ENCODE results near the gene BTAF1. TPM values are rescaled to one million over a fixed set of nuclear protein-coding genes. Genes with fewer than 3 reads are reported as not detected.
"Not testable (repeated sequence)": the region's sequence is repeated elsewhere in the genome, so short reads cannot be mapped to it uniquely, and the experiment has no call there.

BTAF1 gene
- total RNA-seq, 1 experiment from 2014 or later, result 49.6 TPM

DNA sequence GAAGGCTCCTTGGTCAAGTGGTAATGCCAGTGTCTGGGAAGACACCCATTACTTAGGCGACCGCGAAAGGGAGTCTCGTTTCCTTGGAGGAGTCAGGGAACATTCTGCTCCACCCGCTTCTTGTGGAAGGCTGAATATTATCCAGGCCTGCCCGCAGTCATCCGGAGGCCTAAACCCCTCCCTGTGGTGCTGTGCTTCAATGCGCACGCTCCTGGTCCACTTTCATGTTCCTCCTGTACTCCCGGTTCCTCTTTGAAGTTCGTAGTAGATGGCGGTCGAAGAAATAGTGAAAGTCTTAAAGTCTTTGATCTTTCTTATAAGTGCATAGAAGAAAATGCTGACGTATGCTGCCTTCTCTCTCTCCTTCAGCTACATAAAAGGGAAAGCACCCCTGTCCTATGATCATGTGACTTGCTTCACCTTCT is 29.3 kb upstream of the BTAF1 start:
- DNase-seq (ENCODE audit: low spot score); H3K27me3 Mint-ChIP-seq (ENCODE audit: low read depth); POLR2A ChIA-PET; ATAC-seq; H3K4me3 Mint-ChIP-seq; H3K27ac Mint-ChIP-seq; H3K36me3 Mint-ChIP-seq; CTCF ChIA-PET: not testable (repeated sequence)
- Mint-ChIP-seq H3K4me1 (peaks cover 15% of the 10 kb centered on the region), H3K9me3 (peaks cover 14% of the 10 kb centered on the region)

GRCh38 chr10:91896212-91896756 is 27.3 kb upstream of the BTAF1 start:
- Mint-ChIP-seq H3K27me3 (ENCODE audit: low read depth) (no peaks in the 10 kb centered on the region), H3K4me3 (no peak overlapping the region), H3K27ac (no peak overlapping the region), H3K36me3 (peaks cover 8% of the 10 kb centered on the region), H3K4me1 (peaks cover 7% of the 10 kb centered on the region), H3K9me3 (peaks cover 24% of the 10 kb centered on the region)
- ChIA-PET CTCF (no interaction called here), POLR2A (no interaction called here)
- TF ChIP-seq JAZF1 (CRISPR knock-in tag; IDR thresholded peaks at IDR 0.05), result no peak
- TF ChIP-seq JUN (CRISPR knock-in tag; IDR thresholded peaks at IDR 0.05), result no peak
- no peak for TF ChIP-seq ERG (CRISPR knock-in tag; IDR thresholded peaks at IDR 0.05)
- TF ChIP-seq SMAD3 (CRISPR knock-in tag; IDR thresholded peaks at IDR 0.05; ENCODE audit: borderline replicate concordance), result no peak
- TF ChIP-seq TEAD4 (CRISPR knock-in tag; IDR thresholded peaks at IDR 0.05), result no peak
- TF ChIP-seq, protein P1, sequence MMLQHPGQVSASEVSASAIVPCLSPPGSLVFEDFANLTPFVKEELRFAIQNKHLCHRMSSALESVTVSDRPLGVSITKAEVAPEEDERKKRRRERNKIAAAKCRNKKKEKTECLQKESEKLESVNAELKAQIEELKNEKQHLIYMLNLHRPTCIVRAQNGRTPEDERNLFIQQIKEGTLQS (CRISPR knock-in tag; conservative IDR thresholded peaks at IDR 0.05), result no peak
- TF ChIP-seq CBFB (CRISPR knock-in tag; IDR thresholded peaks at IDR 0.05; ENCODE audit: low read depth), result no peak
- no peak for TF ChIP-seq NR1H2 (CRISPR knock-in tag; IDR thresholded peaks at IDR 0.05)
- TF ChIP-seq ATF1 (CRISPR knock-in tag; IDR thresholded peaks at IDR 0.05), result no peak
- TF ChIP-seq, protein P2, sequence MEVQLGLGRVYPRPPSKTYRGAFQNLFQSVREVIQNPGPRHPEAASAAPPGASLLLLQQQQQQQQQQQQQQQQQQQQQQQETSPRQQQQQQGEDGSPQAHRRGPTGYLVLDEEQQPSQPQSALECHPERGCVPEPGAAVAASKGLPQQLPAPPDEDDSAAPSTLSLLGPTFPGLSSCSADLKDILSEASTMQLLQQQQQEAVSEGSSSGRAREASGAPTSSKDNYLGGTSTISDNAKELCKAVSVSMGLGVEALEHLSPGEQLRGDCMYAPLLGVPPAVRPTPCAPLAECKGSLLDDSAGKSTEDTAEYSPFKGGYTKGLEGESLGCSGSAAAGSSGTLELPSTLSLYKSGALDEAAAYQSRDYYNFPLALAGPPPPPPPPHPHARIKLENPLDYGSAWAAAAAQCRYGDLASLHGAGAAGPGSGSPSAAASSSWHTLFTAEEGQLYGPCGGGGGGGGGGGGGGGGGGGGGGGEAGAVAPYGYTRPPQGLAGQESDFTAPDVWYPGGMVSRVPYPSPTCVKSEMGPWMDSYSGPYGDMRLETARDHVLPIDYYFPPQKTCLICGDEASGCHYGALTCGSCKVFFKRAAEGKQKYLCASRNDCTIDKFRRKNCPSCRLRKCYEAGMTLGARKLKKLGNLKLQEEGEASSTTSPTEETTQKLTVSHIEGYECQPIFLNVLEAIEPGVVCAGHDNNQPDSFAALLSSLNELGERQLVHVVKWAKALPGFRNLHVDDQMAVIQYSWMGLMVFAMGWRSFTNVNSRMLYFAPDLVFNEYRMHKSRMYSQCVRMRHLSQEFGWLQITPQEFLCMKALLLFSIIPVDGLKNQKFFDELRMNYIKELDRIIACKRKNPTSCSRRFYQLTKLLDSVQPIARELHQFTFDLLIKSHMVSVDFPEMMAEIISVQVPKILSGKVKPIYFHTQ (CRISPR knock-in tag; IDR thresholded peaks at IDR 0.05), result no peak
- TF ChIP-seq IRF2 (CRISPR knock-in tag; IDR thresholded peaks at IDR 0.05; ENCODE audit: borderline replicate concordance, low read depth), result no peak
- no peak for TF ChIP-seq TCF7 (CRISPR knock-in tag; IDR thresholded peaks at IDR 0.05; ENCODE audit: low read depth)
- TF ChIP-seq KAT7 (CRISPR knock-in tag; IDR thresholded peaks at IDR 0.05; ENCODE audit: borderline replicate concordance), result no peak
- no peak for TF ChIP-seq NFATC4 (CRISPR knock-in tag; IDR thresholded peaks at IDR 0.05)
- TF ChIP-seq, protein P3, sequence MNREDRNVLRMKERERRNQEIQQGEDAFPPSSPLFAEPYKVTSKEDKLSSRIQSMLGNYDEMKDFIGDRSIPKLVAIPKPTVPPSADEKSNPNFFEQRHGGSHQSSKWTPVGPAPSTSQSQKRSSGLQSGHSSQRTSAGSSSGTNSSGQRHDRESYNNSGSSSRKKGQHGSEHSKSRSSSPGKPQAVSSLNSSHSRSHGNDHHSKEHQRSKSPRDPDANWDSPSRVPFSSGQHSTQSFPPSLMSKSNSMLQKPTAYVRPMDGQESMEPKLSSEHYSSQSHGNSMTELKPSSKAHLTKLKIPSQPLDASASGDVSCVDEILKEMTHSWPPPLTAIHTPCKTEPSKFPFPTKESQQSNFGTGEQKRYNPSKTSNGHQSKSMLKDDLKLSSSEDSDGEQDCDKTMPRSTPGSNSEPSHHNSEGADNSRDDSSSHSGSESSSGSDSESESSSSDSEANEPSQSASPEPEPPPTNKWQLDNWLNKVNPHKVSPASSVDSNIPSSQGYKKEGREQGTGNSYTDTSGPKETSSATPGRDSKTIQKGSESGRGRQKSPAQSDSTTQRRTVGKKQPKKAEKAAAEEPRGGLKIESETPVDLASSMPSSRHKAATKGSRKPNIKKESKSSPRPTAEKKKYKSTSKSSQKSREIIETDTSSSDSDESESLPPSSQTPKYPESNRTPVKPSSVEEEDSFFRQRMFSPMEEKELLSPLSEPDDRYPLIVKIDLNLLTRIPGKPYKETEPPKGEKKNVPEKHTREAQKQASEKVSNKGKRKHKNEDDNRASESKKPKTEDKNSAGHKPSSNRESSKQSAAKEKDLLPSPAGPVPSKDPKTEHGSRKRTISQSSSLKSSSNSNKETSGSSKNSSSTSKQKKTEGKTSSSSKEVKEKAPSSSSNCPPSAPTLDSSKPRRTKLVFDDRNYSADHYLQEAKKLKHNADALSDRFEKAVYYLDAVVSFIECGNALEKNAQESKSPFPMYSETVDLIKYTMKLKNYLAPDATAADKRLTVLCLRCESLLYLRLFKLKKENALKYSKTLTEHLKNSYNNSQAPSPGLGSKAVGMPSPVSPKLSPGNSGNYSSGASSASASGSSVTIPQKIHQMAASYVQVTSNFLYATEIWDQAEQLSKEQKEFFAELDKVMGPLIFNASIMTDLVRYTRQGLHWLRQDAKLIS (CRISPR knock-in tag; IDR thresholded peaks at IDR 0.05; ENCODE audit: borderline replicate concordance), result no peak
- TF ChIP-seq CREB1 (CRISPR knock-in tag; IDR thresholded peaks at IDR 0.05), result no peak
- no peak for TF ChIP-seq ATF2 (CRISPR knock-in tag; IDR thresholded peaks at IDR 0.05; ENCODE audit: borderline replicate concordance, low read depth)
- TF ChIP-seq USF1 (CRISPR knock-in tag; IDR thresholded peaks at IDR 0.05), result no peak
- TF ChIP-seq ZNF121 (CRISPR knock-in tag; IDR thresholded peaks at IDR 0.05), result no peak
- TF ChIP-seq GTF2I (CRISPR knock-in tag; conservative IDR thresholded peaks at IDR 0.05), result no peak
- DNase-seq (ENCODE audit: low spot score) (no peak), ATAC-seq (no peak)
